Measurements from ENCODE around the gene BANF2.

The BANF2 gene

GRCh38 chr20:17675519-17676377 lies 24.0 kb upstream of the BANF2 start:
- TF ChIP-seq CTCF (conservative IDR thresholded peaks at IDR 0.05; ENCODE audit: low read depth) = no peak
- POLR2A ChIA-PET (ENCODE audit: low non-redundant PET) = no interaction called here
- H3K27ac ChIP-seq = peak overlapping the region; percentile 31
- DNase-seq (ENCODE audit: low spot score) = no peak
- CTCF ChIA-PET = interaction anchor here (0.7 kb wide), 1 partner anchor 25 kb away, joined by 4 read pairs; no protein-coding TSS in a partner anchor

GRCh38 chr20:17676378-17676759 lies 23.4 kb upstream of the BANF2 start:
- TF ChIP-seq CTCF (conservative IDR thresholded peaks at IDR 0.05; ENCODE audit: low read depth) = no peak
- DNase-seq (ENCODE audit: low spot score) = no peak
- CTCF ChIA-PET = interaction anchor here (0.7 kb wide), 1 partner anchor 25 kb away, joined by 4 read pairs; no protein-coding TSS in a partner anchor
- POLR2A ChIA-PET (ENCODE audit: low non-redundant PET) = no interaction called here
- peak overlapping the region; percentile 31 for H3K27ac ChIP-seq

GRCh38 chr20:17676942-17677341 lies 22.8 kb upstream of the BANF2 start:
- no peak for TF ChIP-seq CTCF (conservative IDR thresholded peaks at IDR 0.05; ENCODE audit: low read depth)
- 0 out of 2 replicates have a peak overlapping the region, but pooled peaks have one; percentile 31 for H3K27ac ChIP-seq
- POLR2A ChIA-PET (ENCODE audit: low non-redundant PET) = no interaction called here
- no peak for DNase-seq (ENCODE audit: low spot score)
- CTCF ChIA-PET = interaction anchor here (0.6 kb wide), 1 partner anchor 271 kb away, joined by 3 read pairs; no protein-coding TSS in a partner anchor

- no peak overlapping the region for H3K27ac ChIP-seq
- CTCF ChIA-PET = no interaction called here
- DNase-seq (ENCODE audit: low spot score) = no peak
- TF ChIP-seq CTCF (conservative IDR thresholded peaks at IDR 0.05; ENCODE audit: low read depth) = no peak
- POLR2A ChIA-PET (ENCODE audit: low non-redundant PET) = no interaction called here
Measured at GRCh38 chr20:17678295-17678694, 21.5 kb upstream of the BANF2 start.

GRCh38 chr20:17678886-17679285 lies 20.9 kb upstream of the BANF2 start:
- TF ChIP-seq CTCF (conservative IDR thresholded peaks at IDR 0.05; ENCODE audit: low read depth) = no peak
- POLR2A ChIA-PET (ENCODE audit: low non-redundant PET) = no interaction called here
- H3K27ac ChIP-seq = no peak overlapping the region
- CTCF ChIA-PET = interaction anchor here (1.5 kb wide), 1 partner anchor 142 kb away, joined by 3 read pairs; no protein-coding TSS in a partner anchor
- no peak for DNase-seq (ENCODE audit: low spot score)

GRCh38 chr20:17679941-17680835 lies 19.6 kb upstream of the BANF2 start:
- ChIA-PET POLR2A (ENCODE audit: low non-redundant PET) (no interaction called here), CTCF (interaction anchor here (0.6 to 2.6 kb wide), 10 partner anchors 14 to 284 kb away, joined by 3 to 13 read pairs (median 3); no protein-coding TSS in a partner anchor)
- TF ChIP-seq CTCF (conservative IDR thresholded peaks at IDR 0.05; ENCODE audit: low read depth) = no peak
- peak; percentile 74 for DNase-seq (ENCODE audit: low spot score)
- H3K27ac ChIP-seq = peak overlapping the region; percentile 97
